Caco-2 (cell line): ENCODE data around the gene SH3TC2. TPM values are rescaled to one million over a fixed set of nuclear protein-coding genes. Genes with fewer than 3 reads are reported as not detected.

Source experiments
- BruUV-seq: library from RNA; stranded (reverse); fragments of 400-500 nt; replicated peaks from 2 replicates; lab custom pipeline; 2021; lab: Mats Ljungman, UMichigan
- CTCF ChIA-PET: fragments of 300-600 bp; sonication (Branson Sonifier 250); formaldehyde crosslinking; loops from one replicate; lab custom pipeline; 2022; ENCODE audit warnings: antibody characterized with exemption; lab: Charles Lee
- POLR2A ChIA-PET: fragments of 300-600 bp; sonication (Branson Sonifier 250); formaldehyde crosslinking; loops from one replicate; lab custom pipeline; 2022; ENCODE audit warnings: antibody characterized with exemption; lab: Charles Lee
- DNase-seq, 2 experiments: peaks; one replicate each; pipeline versions ENCODE4 v3.0.0 to v3.0.0-alpha.2; 2020 to 2022
- H3K27me3 ChIP-seq: replicated peaks from 2 replicates; pipeline ENCODE4 v1.6.0; 2011; ENCODE audit warnings: low read length; ENCODE audit not compliant: control insufficient read depth, insufficient read depth
- H3K36me3 ChIP-seq: 2 replicates; pipeline ENCODE4 v1.5.1; 2011; ENCODE audit warnings: low read length; ENCODE audit not compliant: control insufficient read depth, insufficient read depth
- H3K4me1 ChIP-seq: fragments of 250-450 bp; sonication (Bioruptor Pico); 2 replicates; pipeline ENCODE4 v1.5.1; 2020; ENCODE audit warnings: mild to moderate bottlenecking
- H3K4me3 ChIP-seq: 2 replicates; pipeline ENCODE4 v1.5.1; 2011; ENCODE audit warnings: low read depth, mild to moderate bottlenecking, control low read depth, low read length
- H3K9me3 ChIP-seq: fragments of 250-450 bp; sonication (Bioruptor Pico); 2 replicates; pipeline ENCODE4 v1.5.1; 2020; ENCODE audit warnings: mild to moderate bottlenecking, moderate library complexity
- H3K27ac Mint-ChIP-seq: one replicate; pipeline ENCODE4 v1.8.0; 2022; ENCODE audit warnings: mixed read lengths; ENCODE audit not compliant: unreplicated experiment
- H3K27me3 Mint-ChIP-seq: one replicate; pipeline ENCODE4 v1.8.0; 2022; ENCODE audit warnings: mixed read lengths; ENCODE audit not compliant: insufficient read depth, unreplicated experiment
- H3K36me3 Mint-ChIP-seq: one replicate; pipeline ENCODE4 v1.8.0; 2022; ENCODE audit warnings: mild to moderate bottlenecking, mixed read lengths; ENCODE audit not compliant: insufficient read depth, unreplicated experiment
- H3K4me1 Mint-ChIP-seq: one replicate; pipeline ENCODE4 v1.8.0; 2022; ENCODE audit warnings: low read depth, mixed read lengths; ENCODE audit not compliant: unreplicated experiment
- H3K4me3 Mint-ChIP-seq: one replicate; pipeline ENCODE4 v1.8.0; 2022; ENCODE audit warnings: mild to moderate bottlenecking, moderate library complexity, mixed read lengths; ENCODE audit not compliant: unreplicated experiment
- H3K9me3 Mint-ChIP-seq: one replicate; pipeline ENCODE4 v1.8.0; 2022; ENCODE audit warnings: mixed read lengths; ENCODE audit not compliant: unreplicated experiment
- CTCF ChIP-seq, 2 experiments: fragments of 200-600 bp in 1 of 2; IDR thresholded peaks; 1 replicate in 1 of 2; 2 replicates in 1 of 2; pipeline versions ENCODE4 v1.5.1 to v1.8.0; 2011 to 2022; ENCODE audit warnings: antibody characterized with exemption in 1 of 2, control low read depth in 1 of 2, inconsistent platforms in 1 of 2, low read depth in 1 of 2, low read length in 1 of 2, mild to moderate bottlenecking in 1 of 2, moderate library complexity in 1 of 2; ENCODE audit not compliant: insufficient read depth in 1 of 2, severe bottlenecking in 1 of 2, unreplicated experiment in 1 of 2
- intact Hi-C: fragments of 100-400 bp; cut with micrococcal nuclease; formaldehyde crosslinking; loops from one replicate; pipeline ENCODE4 v1.10.0; 2022; ENCODE audit not compliant: unreplicated experiment
- total RNA-seq: library from RNA; stranded (reverse); gene quantifications from 2 replicates; pipeline ENCODE4 v1.2.3, GENCODE V29; 2022

SH3TC2 gene
- total RNA-seq, 1 experiment from 2014 or later: 5.8 TPM

- Mint-ChIP-seq H3K4me1 (no peaks in the 10 kb centered on the region), H3K27me3 (peaks cover 17% of the 10 kb centered on the region), H3K9me3 (no peaks in the 10 kb centered on the region), H3K27ac (no peak overlapping the region), H3K4me3 (no peak overlapping the region), H3K36me3 (no peaks in the 10 kb centered on the region)
- Histone ChIP-seq H3K4me1 (no peaks in the 10 kb centered on the region), H3K9me3 (no peaks in the 10 kb centered on the region), H3K27me3 (no peaks in the 10 kb centered on the region), H3K4me3 (no peak overlapping the region), H3K36me3 (no peaks in the 10 kb centered on the region)
- no TSS peak for BruUV-seq
- intact Hi-C loops: no loop called here
- POLR2A ChIA-PET: interaction anchor here (0.5 kb wide), 1 partner anchor 11 kb away, joined by 3 read pairs; no protein-coding TSS in a partner anchor
- no peak for DNase-seq
- no peak for TF ChIP-seq CTCF (IDR thresholded peaks at IDR 0.05; ENCODE audit: insufficient read depth in 1 of 2, low read depth in 1 of 2, low read length in 1 of 2, severe bottlenecking in 1 of 2, unreplicated experiment in 1 of 2)
- CTCF ChIA-PET: interaction anchor here (0.6 to 1.2 kb wide), 4 partner anchors 11 to 239 kb away, joined by 3 to 5 read pairs (median 3); no protein-coding TSS in a partner anchor
Observed at GRCh38 chr5:148969291-148969690, 93.6 kb downstream of the SH3TC2 start.

GRCh38 chr5:148968311-148968710 is 94.6 kb downstream of the SH3TC2 start:
- Histone ChIP-seq H3K4me3 (no peak overlapping the region), H3K4me1 (no peaks in the 10 kb centered on the region), H3K27me3 (no peaks in the 10 kb centered on the region), H3K36me3 (no peaks in the 10 kb centered on the region), H3K9me3 (no peaks in the 10 kb centered on the region)
- TF ChIP-seq CTCF (IDR thresholded peaks at IDR 0.05; ENCODE audit: insufficient read depth in 1 of 2, low read depth in 1 of 2, low read length in 1 of 2, severe bottlenecking in 1 of 2, unreplicated experiment in 1 of 2): no peak
- no peak for DNase-seq
- BruUV-seq: no TSS peak
- peaks cover 12% of the 10 kb centered on the region for H3K27me3 Mint-ChIP-seq
- ChIA-PET CTCF (interaction anchor here (1.2 kb wide), 2 partner anchors 10 to 56 kb away, joined by 5 read pairs; no protein-coding TSS in a partner anchor), POLR2A (no interaction called here)
- no peaks in the 10 kb centered on the region for H3K9me3 Mint-ChIP-seq
- intact Hi-C loops: no loop called here
- H3K27ac Mint-ChIP-seq: no peak overlapping the region
- no peaks in the 10 kb centered on the region for H3K4me1 Mint-ChIP-seq
- H3K4me3 Mint-ChIP-seq: no peak overlapping the region
- H3K36me3 Mint-ChIP-seq: no peaks in the 10 kb centered on the region

- Histone ChIP-seq H3K27me3 (no peaks in the 10 kb centered on the region), H3K36me3 (no peaks in the 10 kb centered on the region), H3K9me3 (no peaks in the 10 kb centered on the region), H3K4me3 (no peak overlapping the region), H3K4me1 (no peaks in the 10 kb centered on the region)
- H3K4me1 Mint-ChIP-seq: no peaks in the 10 kb centered on the region
- peaks cover 12% of the 10 kb centered on the region for H3K27me3 Mint-ChIP-seq
- H3K36me3 Mint-ChIP-seq: no peaks in the 10 kb centered on the region
- ChIA-PET POLR2A (no interaction called here), CTCF (interaction anchor here (1.2 kb wide), 1 partner anchor 10 kb away, joined by 5 read pairs; no protein-coding TSS in a partner anchor)
- no TSS peak for BruUV-seq
- intact Hi-C loops: no loop called here
- H3K9me3 Mint-ChIP-seq: no peaks in the 10 kb centered on the region
- no peak for DNase-seq
- H3K4me3 Mint-ChIP-seq: no peak overlapping the region
- H3K27ac Mint-ChIP-seq: no peak overlapping the region
- no peak for TF ChIP-seq CTCF (IDR thresholded peaks at IDR 0.05; ENCODE audit: insufficient read depth in 1 of 2, low read depth in 1 of 2, low read length in 1 of 2, severe bottlenecking in 1 of 2, unreplicated experiment in 1 of 2)
Observed at GRCh38 chr5:148967783-148968182, 95.1 kb downstream of the SH3TC2 start.
